Skeletal muscle tissue (tissue), 4 donors: ENCODE data around the gene KIF20B. TPM values are rescaled to one million over a fixed set of nuclear protein-coding genes. Genes with fewer than 3 reads are reported as not detected.

Experiments used
- H3K27ac ChIP-seq: one replicate; pipeline ENCODE4 v1.7.0; 2013; ENCODE audit warnings: mild to moderate bottlenecking, low read depth, low read length, inconsistent platforms
- H3K27me3 ChIP-seq, 3 donors: one replicate each; pipeline ENCODE4 v1.7.0; 2013; ENCODE audit warnings: low read length in 3 of 3; ENCODE audit not compliant: control insufficient read depth in 3 of 3, insufficient read depth in 3 of 3
- H3K36me3 ChIP-seq, 3 donors: one replicate each; pipeline ENCODE4 v1.7.0; 2013; ENCODE audit warnings: low read length in 3 of 3; ENCODE audit not compliant: control insufficient read depth in 3 of 3, insufficient read depth in 3 of 3
- H3K4me1 ChIP-seq, 3 donors: one replicate each; pipeline ENCODE4 v1.7.0; 2013; ENCODE audit warnings: low read length in 3 of 3, mild to moderate bottlenecking in 3 of 3; ENCODE audit not compliant: control insufficient read depth in 3 of 3, insufficient read depth in 3 of 3
- H3K4me3 ChIP-seq, 3 donors: one replicate each; pipeline ENCODE4 v1.7.0; 2013; ENCODE audit warnings: low read length in 3 of 3
- H3K9ac ChIP-seq, 3 donors: one replicate each; pipeline ENCODE4 v1.7.0; 2013; ENCODE audit warnings: low read length in 3 of 3, mild to moderate bottlenecking in 3 of 3, moderate library complexity in 2 of 3, low read depth in 1 of 3
- H3K9me3 ChIP-seq, 3 donors: one replicate each; pipeline ENCODE4 v1.7.0; 2013; ENCODE audit warnings: low read length in 3 of 3; ENCODE audit not compliant: control insufficient read depth in 3 of 3
- total RNA-seq: library from RNA; depleted of rRNA; stranded (reverse); fragments of >200 nt; gene quantifications from one replicate; pipeline ENCODE4 v1.2.3, GENCODE V29; 2014
- donor health status: Osteomylitis.

The KIF20B gene
- total RNA-seq, 1 donor from 2014 or later = 4.2 TPM

GRCh38 chr10:89664203-89664602, 37.2 kb upstream of the KIF20B start:
- Histone ChIP-seq H3K36me3 (no peaks in the 10 kb centered on the region), H3K4me1 (peaks cover 3 to 15% (median 9%) of the 10 kb centered on the region in 3 donors), H3K27me3 (no peaks in the 10 kb centered on the region), H3K4me3 (no peak overlapping the region), H3K9me3 (no peaks in the 10 kb centered on the region), H3K27ac (no peak overlapping the region), H3K9ac (no peak overlapping the region)

GRCh38 chr10:89665302-89665701, 36.1 kb upstream of the KIF20B start:
- no peaks in the 10 kb centered on the region for H3K9me3 ChIP-seq
- H3K36me3 ChIP-seq = no peaks in the 10 kb centered on the region
- no peak overlapping the region for H3K27ac ChIP-seq
- no peak overlapping the region for H3K4me3 ChIP-seq
- H3K4me1 ChIP-seq = peaks cover 0 to 11% (median 5%) of the 10 kb centered on the region in 3 donors
- H3K27me3 ChIP-seq = no peaks in the 10 kb centered on the region
- no peak overlapping the region for H3K9ac ChIP-seq

- Histone ChIP-seq H3K27me3 (no peaks in the 10 kb centered on the region), H3K4me3 (no peak overlapping the region), H3K9me3 (no peaks in the 10 kb centered on the region), H3K4me1 (peaks cover 0 to 14% (median 5%) of the 10 kb centered on the region in 3 donors), H3K36me3 (no peaks in the 10 kb centered on the region), H3K27ac (no peak overlapping the region), H3K9ac (no peak overlapping the region)
Observed at GRCh38 chr10:89666138-89666537, 35.3 kb upstream of the KIF20B start.

GRCh38 chr10:89668386-89669071, 32.9 kb upstream of the KIF20B start:
- Histone ChIP-seq H3K27me3 (no peaks in the 10 kb centered on the region), H3K9me3 (no peaks in the 10 kb centered on the region), H3K4me3 (no peak overlapping the region), H3K9ac (no peak overlapping the region), H3K4me1 (peaks cover 0 to 10% (median 0%) of the 10 kb centered on the region in 3 donors), H3K36me3 (no peaks in the 10 kb centered on the region), H3K27ac (no peak overlapping the region)

DNA sequence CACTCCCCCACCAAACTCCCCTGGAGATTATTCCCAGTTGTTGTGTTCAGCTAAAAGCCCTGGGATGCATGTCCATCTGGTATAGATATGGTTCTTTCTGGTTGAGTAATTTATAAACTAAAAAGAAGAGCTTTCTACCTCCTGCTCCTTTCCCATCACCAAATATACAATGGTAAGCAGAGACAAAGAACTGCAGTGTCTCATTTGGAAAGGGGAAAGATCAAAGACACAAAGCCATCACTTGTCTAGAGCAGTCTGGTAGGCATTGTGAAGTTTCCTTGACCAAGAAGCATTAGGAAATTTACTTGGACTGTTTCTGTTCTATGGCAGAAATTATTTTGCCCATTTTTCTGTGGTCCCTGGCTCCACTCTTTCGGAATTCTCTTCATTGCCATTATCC, 31.4 kb upstream of the KIF20B start:
- Histone ChIP-seq H3K27ac (no peak overlapping the region), H3K27me3 (no peaks in the 10 kb centered on the region), H3K9ac (no peak overlapping the region)

DNA sequence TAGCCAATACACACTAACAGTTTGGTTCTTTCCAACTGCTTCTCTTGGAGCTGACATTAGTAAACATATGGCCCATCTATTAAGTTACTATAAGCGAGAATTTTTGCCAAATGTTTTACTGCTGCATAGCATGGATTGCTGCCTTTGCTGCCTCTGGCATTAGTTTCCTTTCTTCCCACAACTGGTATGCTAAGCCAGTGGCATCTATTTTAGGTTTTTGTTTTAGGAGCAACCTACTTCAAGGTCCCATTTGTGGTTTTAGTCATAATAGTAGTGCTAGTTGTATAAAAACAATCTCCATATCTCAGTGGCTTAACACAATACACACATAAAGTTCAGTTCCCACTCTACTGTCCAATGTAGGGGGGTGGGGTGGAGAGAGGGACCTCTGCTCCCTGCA, 30.5 kb upstream of the KIF20B start:
- H3K27ac ChIP-seq = no peak overlapping the region
- no peaks in the 10 kb centered on the region for H3K27me3 ChIP-seq
- no peaks in the 10 kb centered on the region for H3K36me3 ChIP-seq
- H3K9me3 ChIP-seq = no peaks in the 10 kb centered on the region
- no peak overlapping the region for H3K9ac ChIP-seq
- no peak overlapping the region for H3K4me3 ChIP-seq
- peaks cover 0 to 4% (median 0%) of the 10 kb centered on the region in 3 donors for H3K4me1 ChIP-seq

More for the DNA sequence above, 31.4 kb upstream of the KIF20B start:
- no peaks in the 10 kb centered on the region for H3K9me3 ChIP-seq
- H3K4me1 ChIP-seq = peaks cover 0 to 4% (median 0%) of the 10 kb centered on the region in 3 donors
- no peak overlapping the region for H3K4me3 ChIP-seq
- H3K36me3 ChIP-seq = no peaks in the 10 kb centered on the region

DNA sequence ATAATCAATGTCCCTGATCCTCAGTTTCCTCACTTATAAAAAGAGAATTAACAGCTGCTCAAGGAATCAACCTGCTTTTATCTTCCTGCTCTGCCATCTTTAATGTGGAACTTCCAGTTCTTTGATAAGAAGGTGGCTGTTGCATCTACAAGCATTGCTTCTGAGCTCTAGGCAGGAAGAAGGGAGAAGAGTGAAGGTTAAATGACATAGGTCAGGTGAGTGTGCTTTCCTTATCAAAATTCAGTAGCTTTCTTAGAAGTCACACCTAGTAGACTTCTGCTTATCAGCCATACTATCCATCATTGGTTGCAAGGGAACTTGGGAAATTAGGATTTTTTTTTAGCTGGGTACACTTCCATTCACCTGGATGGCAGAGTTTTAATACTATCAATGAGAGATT, 24.0 kb upstream of the KIF20B start:
- H3K4me1 ChIP-seq = no peaks in the 10 kb centered on the region
- H3K27me3 ChIP-seq = no peaks in the 10 kb centered on the region
- H3K4me3 ChIP-seq = no peak overlapping the region
- no peak overlapping the region for H3K27ac ChIP-seq
- H3K9ac ChIP-seq = no peak overlapping the region
- no peaks in the 10 kb centered on the region for H3K9me3 ChIP-seq
- H3K36me3 ChIP-seq = no peaks in the 10 kb centered on the region

GRCh38 chr10:89679986-89680385, 21.4 kb upstream of the KIF20B start:
- H3K9me3 ChIP-seq = no peaks in the 10 kb centered on the region
- no peak overlapping the region for H3K27ac ChIP-seq
- H3K9ac ChIP-seq = no peak overlapping the region
- no peaks in the 10 kb centered on the region for H3K27me3 ChIP-seq
- H3K4me1 ChIP-seq = no peaks in the 10 kb centered on the region
- H3K4me3 ChIP-seq = no peak overlapping the region
- H3K36me3 ChIP-seq = no peaks in the 10 kb centered on the region

GRCh38 chr10:89683883-89684282, 17.5 kb upstream of the KIF20B start:
- H3K27ac ChIP-seq = no peak overlapping the region

DNA sequence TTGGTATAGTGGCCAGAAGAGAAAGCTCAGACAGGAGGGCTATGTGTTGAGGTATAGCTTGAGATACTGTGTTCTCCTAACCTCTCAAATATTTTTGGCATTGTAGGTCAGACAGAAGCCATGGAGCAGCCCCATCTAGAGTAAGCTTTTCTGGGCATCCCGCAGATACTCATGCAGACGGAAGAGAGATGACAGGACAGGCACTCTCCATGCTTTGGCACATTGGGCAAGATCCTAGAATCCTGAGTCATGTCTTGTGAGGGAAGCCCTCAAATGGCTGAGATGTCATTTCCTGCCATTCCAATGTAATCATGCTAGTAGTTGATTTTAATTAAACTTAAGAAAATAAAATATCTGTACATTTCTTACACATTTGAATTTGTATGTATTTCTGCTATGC, 16.8 kb upstream of the KIF20B start:
- Histone ChIP-seq H3K36me3 (no peaks in the 10 kb centered on the region), H3K4me3 (no peak overlapping the region), H3K9ac (no peak overlapping the region), H3K4me1 (no peaks in the 10 kb centered on the region), H3K27ac (no peak overlapping the region), H3K9me3 (no peaks in the 10 kb centered on the region), H3K27me3 (no peaks in the 10 kb centered on the region)

More at GRCh38 chr10:89683883-89684282, 17.5 kb upstream of the KIF20B start:
- Histone ChIP-seq H3K4me3 (no peak overlapping the region), H3K36me3 (no peaks in the 10 kb centered on the region), H3K9me3 (no peaks in the 10 kb centered on the region), H3K4me1 (no peaks in the 10 kb centered on the region), H3K27me3 (no peaks in the 10 kb centered on the region), H3K9ac (no peak overlapping the region)
